ENCODE results near the gene PRKAG2.

The PRKAG2 gene

GRCh38 chr7:151556592-151556991 is 320.3 kb downstream of the PRKAG2 start:
- H4K20me1 ChIP-seq (ENCODE audit: insufficient read depth, low read length), result no peaks in the 10 kb centered on the region
- H3K9me3 ChIP-seq (ENCODE audit: low read length), result no peaks in the 10 kb centered on the region
- H3K9ac ChIP-seq (ENCODE audit: low read length), result no peak overlapping the region
- no peaks in the 10 kb centered on the region for H3F3A ChIP-seq (ENCODE audit: insufficient read depth, low read length)
- H3K9me2 ChIP-seq (ENCODE audit: low read depth, low read length), result no peaks in the 10 kb centered on the region
- H3K27ac ChIP-seq (ENCODE audit: low read depth, low read length, poor library complexity, severe bottlenecking), result no peak overlapping the region
- no peak overlapping the region for H2AFZ ChIP-seq (ENCODE audit: low read length)
- H3K79me2 ChIP-seq (ENCODE audit: insufficient read depth, low read length), result no peaks in the 10 kb centered on the region
- H3K4me2 ChIP-seq (ENCODE audit: low read length), result no peak overlapping the region
- H3K27me3 ChIP-seq (ENCODE audit: insufficient read depth, low read length), result peaks cover 13% of the 10 kb centered on the region; the same call in 1 of the 2 replicates
- TF ChIP-seq, protein P1, sequence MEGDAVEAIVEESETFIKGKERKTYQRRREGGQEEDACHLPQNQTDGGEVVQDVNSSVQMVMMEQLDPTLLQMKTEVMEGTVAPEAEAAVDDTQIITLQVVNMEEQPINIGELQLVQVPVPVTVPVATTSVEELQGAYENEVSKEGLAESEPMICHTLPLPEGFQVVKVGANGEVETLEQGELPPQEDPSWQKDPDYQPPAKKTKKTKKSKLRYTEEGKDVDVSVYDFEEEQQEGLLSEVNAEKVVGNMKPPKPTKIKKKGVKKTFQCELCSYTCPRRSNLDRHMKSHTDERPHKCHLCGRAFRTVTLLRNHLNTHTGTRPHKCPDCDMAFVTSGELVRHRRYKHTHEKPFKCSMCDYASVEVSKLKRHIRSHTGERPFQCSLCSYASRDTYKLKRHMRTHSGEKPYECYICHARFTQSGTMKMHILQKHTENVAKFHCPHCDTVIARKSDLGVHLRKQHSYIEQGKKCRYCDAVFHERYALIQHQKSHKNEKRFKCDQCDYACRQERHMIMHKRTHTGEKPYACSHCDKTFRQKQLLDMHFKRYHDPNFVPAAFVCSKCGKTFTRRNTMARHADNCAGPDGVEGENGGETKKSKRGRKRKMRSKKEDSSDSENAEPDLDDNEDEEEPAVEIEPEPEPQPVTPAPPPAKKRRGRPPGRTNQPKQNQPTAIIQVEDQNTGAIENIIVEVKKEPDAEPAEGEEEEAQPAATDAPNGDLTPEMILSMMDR (IDR thresholded peaks at IDR 0.05; ENCODE audit: low read length), result no peak
- no peak for TF ChIP-seq EZH2 (IDR thresholded peaks at IDR 0.05; ENCODE audit: borderline replicate concordance, low read length)
- no peaks in the 10 kb centered on the region for H3K4me1 ChIP-seq (ENCODE audit: insufficient read depth, low read length, severe bottlenecking)
- no peak overlapping the region for H3K4me3 ChIP-seq (ENCODE audit: low read depth, low read length, poor library complexity, severe bottlenecking)
- no peaks in the 10 kb centered on the region for H3K36me3 ChIP-seq (ENCODE audit: insufficient read depth, low read length)

GRCh38 chr7:151553356-151553755 is 323.6 kb downstream of the PRKAG2 start:
- no peak overlapping the region for H3K4me3 ChIP-seq (ENCODE audit: low read depth, low read length, poor library complexity, severe bottlenecking)
- H3K27me3 ChIP-seq (ENCODE audit: insufficient read depth, low read length), result no peaks in the 10 kb centered on the region; the same call in 1 of the 2 replicates
- no peaks in the 10 kb centered on the region for H4K20me1 ChIP-seq (ENCODE audit: insufficient read depth, low read length)
- no peaks in the 10 kb centered on the region for H3K79me2 ChIP-seq (ENCODE audit: insufficient read depth, low read length)
- H3K9ac ChIP-seq (ENCODE audit: low read length), result no peak overlapping the region
- no peak overlapping the region for H3K27ac ChIP-seq (ENCODE audit: low read depth, low read length, poor library complexity, severe bottlenecking)
- H3K36me3 ChIP-seq (ENCODE audit: insufficient read depth, low read length), result no peaks in the 10 kb centered on the region
- no peak overlapping the region for H2AFZ ChIP-seq (ENCODE audit: low read length)
- H3K9me3 ChIP-seq (ENCODE audit: low read length), result no peaks in the 10 kb centered on the region
- H3K9me2 ChIP-seq (ENCODE audit: low read depth, low read length), result no peaks in the 10 kb centered on the region
- H3K4me2 ChIP-seq (ENCODE audit: low read length), result no peak overlapping the region
- no peaks in the 10 kb centered on the region for H3F3A ChIP-seq (ENCODE audit: insufficient read depth, low read length)
- TF ChIP-seq, protein P1 (IDR thresholded peaks at IDR 0.05; ENCODE audit: low read length), result no peak
- no peak for TF ChIP-seq EZH2 (IDR thresholded peaks at IDR 0.05; ENCODE audit: borderline replicate concordance, low read length)
- no peaks in the 10 kb centered on the region for H3K4me1 ChIP-seq (ENCODE audit: insufficient read depth, low read length, severe bottlenecking)

GRCh38 chr7:151552352-151553028 is 324.4 kb downstream of the PRKAG2 start:
- no peak overlapping the region for H3K4me3 ChIP-seq (ENCODE audit: low read depth, low read length, poor library complexity, severe bottlenecking)
- H3K27me3 ChIP-seq (ENCODE audit: insufficient read depth, low read length), result no peaks in the 10 kb centered on the region; the same call in 1 of the 2 replicates
- H3K4me2 ChIP-seq (ENCODE audit: low read length), result no peak overlapping the region
- H3K36me3 ChIP-seq (ENCODE audit: insufficient read depth, low read length), result no peaks in the 10 kb centered on the region
- TF ChIP-seq, protein P1 (IDR thresholded peaks at IDR 0.05; ENCODE audit: low read length), result no peak
- TF ChIP-seq EZH2 (IDR thresholded peaks at IDR 0.05; ENCODE audit: borderline replicate concordance, low read length), result no peak
- no peaks in the 10 kb centered on the region for H3K9me3 ChIP-seq (ENCODE audit: low read length)
- H4K20me1 ChIP-seq (ENCODE audit: insufficient read depth, low read length), result no peaks in the 10 kb centered on the region
- H3F3A ChIP-seq (ENCODE audit: insufficient read depth, low read length), result no peaks in the 10 kb centered on the region
- H3K4me1 ChIP-seq (ENCODE audit: insufficient read depth, low read length, severe bottlenecking), result no peaks in the 10 kb centered on the region
- no peak overlapping the region for H2AFZ ChIP-seq (ENCODE audit: low read length)
- no peaks in the 10 kb centered on the region for H3K9me2 ChIP-seq (ENCODE audit: low read depth, low read length)
- H3K79me2 ChIP-seq (ENCODE audit: insufficient read depth, low read length), result no peaks in the 10 kb centered on the region
- H3K9ac ChIP-seq (ENCODE audit: low read length), result no peak overlapping the region
- H3K27ac ChIP-seq (ENCODE audit: low read depth, low read length, poor library complexity, severe bottlenecking), result no peak overlapping the region

Measured in OCI-LY1 (cell line).